GM18873 (cell line): ENCODE measurements around the gene SH3GLB2.
A peak's percentile ranks its signal among the peaks of the same experiment; 100 is the strongest.

Source experiments
- ATAC-seq: cut with Tn5 transposase; IDR thresholded peaks from one replicate; pipeline ENCODE4 v1.9.1; 2021; ENCODE audit warnings: mild to moderate bottlenecking, moderate library complexity, moderate number of reproducible peaks; ENCODE audit not compliant: unreplicated experiment, low FRiP score

SH3GLB2 gene

DNA sequence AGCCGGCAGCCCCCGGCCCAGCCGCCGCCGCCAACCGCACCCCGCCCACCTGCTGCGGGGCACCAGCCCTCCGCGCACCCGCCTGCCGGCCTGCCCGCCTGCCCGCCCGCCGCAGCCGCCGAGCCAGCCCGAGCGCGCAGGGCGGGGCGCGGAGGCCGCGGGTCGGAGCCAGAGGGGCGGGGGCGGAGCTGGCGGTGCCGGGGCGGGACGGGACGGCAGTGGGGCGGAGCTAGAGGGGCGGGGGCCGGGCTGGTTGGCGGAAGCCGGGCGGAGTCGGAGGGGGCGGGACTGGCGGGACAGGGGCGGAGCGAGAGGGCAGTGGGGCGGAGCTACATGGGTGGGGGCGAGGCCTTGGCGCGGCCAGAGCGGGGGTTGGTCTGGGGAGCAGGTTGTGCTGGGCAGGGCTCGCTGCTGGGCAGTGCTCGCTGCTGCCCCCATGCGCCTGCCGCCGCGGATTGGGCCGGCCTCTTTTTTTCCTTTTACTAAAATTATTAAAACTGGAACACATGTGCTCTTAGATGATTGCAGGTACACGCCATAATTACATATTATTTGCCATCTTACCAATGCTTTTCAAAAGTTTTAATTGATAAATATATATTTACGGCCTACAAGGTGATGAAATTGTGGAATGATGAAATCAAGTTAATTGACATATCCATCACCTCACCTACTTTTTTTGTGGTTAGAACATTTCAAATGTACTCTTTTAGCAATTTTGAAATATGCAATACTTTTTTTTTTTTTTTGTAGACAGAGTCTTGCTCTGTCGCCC lies at the start of gene SH3GLB2:
Gene SH3GLB2 (minus strand): TSS at position 140 of the 775 bp plus-strand sequence. CDS start 177 bp downstream, outside the sequence.
- peak; percentile 42 for ATAC-seq

DNA sequence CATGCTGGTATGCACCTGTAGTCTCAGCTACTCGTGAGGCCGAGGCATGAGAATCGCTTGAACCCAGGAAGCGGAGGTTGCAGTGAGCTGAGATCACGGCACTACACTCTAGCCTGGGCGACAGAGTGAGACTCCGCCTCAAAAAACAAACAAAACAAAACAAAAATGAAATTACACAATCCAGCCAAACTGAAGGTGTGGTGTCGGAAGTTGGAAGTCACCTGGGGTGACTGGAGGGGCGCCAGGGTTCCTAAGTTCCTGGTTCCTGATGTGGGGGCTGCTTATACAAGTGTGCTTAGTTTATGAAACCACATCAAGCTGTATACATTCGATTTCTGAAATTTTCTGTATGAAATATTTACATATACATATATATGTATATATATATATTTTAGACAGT lies 49.1 kb upstream of the SH3GLB2 start:
- no peak for ATAC-seq

DNA sequence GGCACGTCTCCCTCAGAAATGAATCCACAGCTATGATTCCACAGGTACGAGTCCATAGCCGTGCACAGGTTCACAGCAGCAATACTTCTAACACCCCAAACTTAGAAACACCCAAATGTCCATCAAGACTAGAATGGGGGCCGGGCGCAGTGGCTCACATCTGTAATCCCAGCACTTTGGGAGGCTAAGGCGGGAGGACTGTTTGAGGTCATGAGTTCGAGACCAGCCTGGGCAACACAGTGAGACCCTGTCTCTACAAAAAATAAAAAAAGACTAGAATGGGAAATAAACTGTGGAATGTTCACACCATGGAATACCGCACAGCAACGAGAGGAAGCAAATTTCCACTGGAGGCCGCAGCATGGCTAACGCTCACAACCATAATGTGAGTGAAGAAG lies 48.5 kb upstream of the SH3GLB2 start:
- ATAC-seq, result no peak

DNA sequence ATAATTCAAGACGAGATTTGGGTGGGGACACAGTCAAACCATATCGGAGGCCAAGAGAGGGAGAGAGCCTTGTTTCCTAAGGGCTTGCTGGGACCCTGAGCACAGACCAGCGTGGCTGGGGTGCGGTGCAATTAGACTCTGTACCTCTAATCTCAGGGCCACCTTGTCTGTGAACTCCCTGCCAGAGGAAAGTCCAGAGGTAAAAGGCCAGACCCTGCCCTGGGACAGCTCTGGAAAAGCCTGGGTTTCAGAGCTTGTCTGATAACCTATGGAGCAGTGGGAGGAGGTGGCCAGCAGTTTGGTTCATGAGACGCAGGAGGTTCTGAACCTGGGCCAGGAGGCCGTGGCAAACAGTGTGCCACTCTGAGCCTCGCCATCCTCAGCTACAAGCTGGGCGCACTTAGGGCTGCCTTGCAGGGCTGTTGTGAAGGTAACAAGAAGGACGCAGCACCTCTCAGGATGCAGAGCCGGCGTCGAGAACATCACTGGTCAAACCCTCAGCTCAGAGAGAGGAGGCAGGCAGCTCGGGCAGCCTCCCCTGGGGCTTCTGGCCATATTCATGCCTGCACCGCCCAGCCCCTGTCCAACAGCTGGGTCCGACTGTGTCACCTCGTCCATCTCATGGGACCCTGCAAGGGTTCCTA lies 48.0 kb upstream of the SH3GLB2 start:
- ATAC-seq, result no peak

DNA sequence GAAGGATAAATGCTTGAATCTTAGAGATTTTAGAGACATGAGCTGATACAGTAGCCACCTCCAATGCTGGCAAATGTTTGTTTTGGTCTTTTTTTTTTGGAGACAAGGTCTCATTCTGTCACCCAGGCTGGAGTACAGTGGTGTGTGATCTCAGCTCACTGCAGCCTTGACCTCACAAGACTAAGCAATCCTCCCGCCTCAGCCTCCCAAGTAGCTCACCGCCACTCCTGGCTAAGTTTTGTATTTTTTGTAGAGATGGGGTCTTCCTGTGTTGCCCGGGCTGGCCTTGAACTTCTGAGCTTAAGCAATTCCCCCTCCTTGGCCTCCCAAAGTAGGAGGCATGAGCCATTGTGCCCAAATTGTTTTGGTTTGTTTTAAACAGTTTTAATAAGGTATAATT lies 46.0 kb upstream of the SH3GLB2 start:
- ATAC-seq, result no peak

DNA sequence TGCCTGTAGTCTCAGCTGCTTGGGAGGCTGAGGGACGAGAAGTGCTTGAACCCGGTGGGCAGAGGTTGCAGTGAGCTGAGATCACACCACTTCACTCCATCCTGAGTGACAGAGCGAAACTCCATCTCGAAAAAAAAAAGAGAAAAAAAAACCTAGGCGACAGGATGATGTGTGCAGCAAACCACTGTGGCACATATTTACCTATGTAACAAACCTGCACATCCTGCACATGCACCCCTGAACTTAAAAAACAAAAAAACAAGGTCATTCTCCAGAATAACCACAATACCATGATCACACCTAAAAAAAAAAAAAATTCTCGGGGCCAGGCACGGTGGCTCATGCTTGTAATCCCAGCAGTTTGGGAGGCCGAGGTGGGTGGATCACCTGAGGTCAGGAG lies 45.3 kb upstream of the SH3GLB2 start:
- ATAC-seq, result no peak

DNA sequence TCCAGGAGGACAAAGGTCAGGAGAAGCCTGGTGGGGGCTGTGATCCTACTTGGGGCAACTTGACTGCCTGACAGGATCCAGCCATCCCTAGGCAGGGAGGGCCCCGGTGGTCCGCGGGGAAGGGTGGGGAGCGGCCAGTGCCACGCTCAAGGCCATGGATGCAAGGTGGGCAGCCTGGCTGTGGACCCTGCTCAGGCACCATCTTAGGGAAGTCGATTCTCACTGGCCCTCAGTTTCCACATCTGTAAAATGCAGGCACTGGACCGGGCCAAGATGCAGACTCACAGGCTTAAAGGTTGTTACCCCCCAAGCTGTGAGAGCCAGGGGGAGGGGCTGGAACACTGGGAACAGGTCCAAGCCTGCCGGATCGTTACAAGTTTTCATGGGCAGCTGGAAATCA lies 44.0 kb upstream of the SH3GLB2 start:
- no peak for ATAC-seq

DNA sequence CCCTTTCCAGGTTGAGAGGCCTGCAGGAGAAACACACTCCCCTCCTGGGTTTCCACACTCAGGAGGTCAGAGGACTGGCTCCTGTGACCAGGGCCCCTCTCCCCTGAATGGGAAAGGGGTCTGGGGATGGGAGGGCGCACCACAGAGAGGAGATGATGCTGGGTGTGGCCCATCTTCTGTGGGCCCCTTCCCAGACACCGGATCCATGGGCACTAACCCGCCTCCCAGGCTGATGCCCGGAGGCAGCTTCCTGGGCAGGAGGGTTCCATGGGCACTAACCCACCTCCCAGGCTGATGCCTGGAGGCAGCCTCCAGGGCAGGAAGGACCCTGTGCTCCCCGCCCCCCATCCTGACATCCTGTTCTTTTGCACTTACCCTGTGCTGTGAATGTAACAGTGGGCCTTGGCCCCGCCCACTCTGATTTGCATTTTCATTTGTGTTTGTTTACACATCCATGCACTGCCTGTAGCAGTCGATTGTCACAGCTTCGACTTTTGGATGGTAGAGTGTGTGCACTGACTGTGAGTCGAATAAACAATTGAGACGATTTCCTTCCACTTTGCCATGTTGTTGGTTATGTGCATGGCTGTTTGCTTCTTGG lies 43.5 kb upstream of the SH3GLB2 start:
- ATAC-seq, result no peak

DNA sequence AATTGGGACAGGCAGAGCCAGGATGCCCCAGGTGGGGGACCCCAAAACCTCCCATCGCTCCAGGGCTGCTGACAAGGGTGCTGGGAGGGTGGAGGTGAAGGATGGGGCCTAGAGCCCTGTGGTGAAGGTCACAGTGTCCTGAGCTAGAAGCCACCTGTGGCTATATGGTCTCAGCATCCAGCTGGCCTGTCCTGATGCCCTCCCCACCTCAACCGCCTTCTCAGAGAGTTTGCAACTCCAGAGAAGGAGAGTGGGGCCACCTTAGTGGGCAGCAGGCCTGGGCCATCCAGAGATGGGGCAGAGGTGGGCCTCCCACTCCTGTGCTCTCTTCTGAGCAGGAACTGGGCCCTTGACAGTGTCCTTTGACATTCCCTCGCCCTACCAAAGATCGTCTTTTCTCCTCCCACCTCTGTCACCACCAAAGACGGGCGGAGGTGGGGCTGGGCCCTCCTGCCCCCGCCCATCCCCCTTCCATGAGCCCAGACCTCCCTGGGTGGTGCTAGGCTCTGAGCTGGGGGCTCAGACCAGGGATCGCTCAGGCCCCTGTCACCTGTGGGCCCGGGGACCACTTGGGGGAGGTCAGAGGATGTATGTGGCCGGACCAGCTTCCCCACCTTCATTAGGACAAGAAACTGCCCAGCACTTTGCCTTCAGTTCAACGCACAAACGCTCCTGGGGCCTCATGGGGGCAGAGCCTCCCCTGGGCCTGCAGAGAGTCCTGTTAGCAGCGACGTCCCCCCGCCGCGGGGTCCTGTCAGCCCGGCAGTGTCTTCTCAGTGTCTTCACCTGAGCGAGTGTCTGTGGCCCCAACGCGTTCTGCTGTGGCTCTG lies 42.8 kb upstream of the SH3GLB2 start:
- no peak for ATAC-seq

DNA sequence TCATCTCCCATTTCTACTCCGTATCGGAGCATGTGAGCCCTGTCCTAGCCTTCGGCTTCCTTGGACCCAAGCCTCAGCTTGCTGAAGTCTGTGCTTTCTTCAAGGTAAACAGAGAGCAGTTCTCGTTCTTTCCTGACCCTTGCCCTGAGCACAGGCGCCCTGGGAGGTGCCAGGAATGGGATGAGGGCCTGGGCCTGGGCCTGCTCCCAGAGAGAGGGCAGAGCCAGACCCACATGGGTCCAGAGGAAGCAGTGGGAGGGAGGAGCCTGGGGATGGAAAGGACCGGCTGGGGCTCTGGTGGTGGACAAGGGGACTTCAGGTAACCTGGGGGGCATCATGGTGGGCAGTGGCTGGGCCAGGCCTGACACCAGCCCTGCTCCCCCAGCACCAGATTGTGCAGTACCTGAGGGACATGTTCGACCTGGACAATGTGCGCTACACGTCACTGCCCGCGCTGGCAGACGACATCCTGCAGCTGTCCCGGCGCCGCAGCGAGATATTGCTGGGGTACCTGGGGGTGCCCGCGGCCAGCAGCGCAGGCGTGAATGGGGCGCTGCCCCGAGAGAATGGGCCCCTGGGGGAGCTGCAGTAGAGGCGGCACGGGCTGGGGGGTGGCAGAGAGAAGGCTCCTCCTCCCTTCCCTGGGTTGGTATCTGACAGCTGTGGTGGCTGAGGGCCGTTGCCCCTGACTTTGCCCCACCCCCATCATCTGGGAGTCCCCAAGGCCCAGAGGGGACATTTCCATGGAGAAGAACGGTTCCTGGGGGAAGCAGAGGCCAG lies 41.9 kb upstream of the SH3GLB2 start:
- ATAC-seq, result no peak

DNA sequence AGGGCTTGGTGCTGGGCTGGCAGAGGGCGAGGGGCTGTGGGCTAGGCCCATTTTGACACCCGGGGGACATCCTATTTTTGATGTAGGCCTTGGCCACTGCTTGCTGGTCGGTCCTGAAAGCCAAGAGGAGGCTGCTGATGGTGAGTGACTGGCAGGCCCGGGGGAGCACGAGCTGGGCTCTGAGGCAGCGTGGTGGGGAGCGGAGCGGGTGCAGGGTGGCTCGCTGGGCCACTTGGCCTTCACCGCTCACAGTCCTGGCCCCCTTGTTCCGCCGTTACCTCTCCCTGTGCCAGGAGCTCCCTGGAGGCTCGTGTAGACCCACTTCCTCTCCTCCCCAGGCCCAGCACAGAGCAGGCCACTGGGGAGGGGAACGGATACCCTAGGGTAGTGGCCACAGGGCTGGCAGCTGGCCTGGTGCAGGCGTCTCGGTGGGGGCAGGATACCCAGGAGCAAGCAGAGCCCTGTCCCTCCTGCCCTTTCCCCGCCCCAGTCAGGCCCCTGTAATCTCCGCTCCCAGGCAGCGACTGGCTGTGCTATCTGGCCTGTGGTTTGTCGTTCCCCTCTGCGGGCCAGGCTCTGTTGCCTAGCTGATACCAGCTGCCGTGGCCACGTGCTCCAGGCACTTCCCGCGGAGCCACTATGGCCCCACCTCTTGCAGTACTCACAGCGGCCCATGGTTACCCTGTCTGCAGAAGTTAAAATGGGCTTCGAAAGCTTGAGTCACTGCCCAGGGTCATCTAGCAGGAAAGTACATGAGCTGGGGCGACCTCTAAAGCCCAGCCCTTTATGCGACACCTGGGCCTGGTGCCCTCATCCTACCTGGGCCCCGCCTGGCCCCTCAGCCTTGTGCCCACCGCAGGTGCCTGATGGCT lies 41.1 kb upstream of the SH3GLB2 start:
- ATAC-seq, result no peak

DNA sequence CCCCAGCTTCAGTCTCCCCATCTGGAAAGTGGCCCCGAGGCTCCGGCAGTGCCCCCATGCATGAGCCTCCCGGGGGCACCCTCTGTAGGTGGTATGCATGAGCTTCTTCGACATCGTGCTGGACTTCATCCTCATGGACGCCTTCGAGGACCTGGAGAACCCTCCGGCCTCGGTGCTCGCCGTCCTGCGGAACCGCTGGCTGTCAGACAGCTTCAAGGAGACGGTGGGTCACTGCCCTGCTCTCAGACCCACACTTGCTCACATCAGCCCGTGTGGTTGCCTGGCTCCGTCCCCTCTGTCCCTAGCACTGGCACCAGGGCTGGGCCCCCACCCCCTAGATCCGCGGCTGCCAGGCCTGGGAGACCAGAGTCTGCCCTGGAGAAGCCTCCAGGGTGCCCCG lies 40.0 kb upstream of the SH3GLB2 start:
- ATAC-seq, result no peak

DNA sequence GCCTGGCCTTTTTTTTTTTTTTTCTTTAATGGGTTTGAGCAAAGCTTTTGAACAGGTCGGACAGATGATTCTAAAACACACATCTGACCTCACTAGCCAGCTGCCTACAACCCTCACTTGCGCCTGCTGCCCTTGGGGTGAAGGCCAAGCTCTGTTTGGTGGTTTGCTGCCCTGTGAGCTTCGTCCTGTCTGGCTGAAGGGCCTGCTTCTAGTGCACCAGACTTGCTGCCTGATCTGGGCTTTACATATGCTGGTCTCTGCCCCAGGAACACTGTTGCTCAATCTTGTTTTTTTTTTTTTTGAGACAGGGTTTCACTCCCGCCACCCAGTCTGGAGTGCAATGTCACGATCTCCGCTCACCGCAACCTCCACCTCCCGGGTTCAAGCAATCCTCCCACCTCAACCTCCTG lies 36.4 kb upstream of the SH3GLB2 start:
- no peak for ATAC-seq

DNA sequence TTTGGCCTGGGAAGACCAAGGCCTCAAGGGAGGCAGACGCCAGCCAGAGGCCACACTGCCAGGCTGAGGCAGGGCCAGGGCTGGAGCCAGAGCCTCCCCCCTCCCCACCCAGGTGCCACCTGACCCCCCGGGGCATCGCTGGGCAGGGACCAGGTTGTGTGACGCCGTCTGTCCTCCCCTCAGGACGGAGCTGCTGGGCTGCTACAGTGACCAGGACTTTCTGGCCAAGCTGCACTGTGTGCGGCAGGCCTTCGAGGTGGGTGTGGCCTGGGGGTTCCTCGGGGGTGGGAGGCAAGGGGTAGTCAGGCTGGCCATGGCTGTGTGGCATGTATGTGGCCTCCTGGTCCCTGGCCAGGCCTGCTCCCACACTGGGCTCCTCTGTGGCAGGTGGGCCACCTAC lies 34.9 kb upstream of the SH3GLB2 start:
- no peak for ATAC-seq

DNA sequence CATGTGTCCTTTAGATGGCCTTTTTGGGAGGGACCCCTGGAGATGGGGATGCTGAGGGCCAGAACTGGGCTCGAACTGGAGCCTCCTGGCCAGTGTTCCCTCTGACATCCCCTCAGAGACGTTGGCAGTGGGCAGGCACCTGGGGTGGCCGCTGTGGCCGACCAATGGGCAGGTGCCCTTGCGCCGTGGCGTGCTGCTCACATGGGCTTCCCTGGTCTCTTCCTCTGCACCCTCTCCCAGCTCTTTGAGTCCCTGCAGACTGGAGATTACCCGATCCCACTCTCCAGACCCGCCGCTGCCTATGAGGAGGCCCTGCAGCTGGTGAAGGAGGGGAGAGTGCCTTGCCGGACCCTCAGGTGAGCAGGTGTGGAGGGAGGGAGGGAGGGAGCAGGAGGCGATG lies 32.9 kb upstream of the SH3GLB2 start:
- no peak for ATAC-seq

DNA sequence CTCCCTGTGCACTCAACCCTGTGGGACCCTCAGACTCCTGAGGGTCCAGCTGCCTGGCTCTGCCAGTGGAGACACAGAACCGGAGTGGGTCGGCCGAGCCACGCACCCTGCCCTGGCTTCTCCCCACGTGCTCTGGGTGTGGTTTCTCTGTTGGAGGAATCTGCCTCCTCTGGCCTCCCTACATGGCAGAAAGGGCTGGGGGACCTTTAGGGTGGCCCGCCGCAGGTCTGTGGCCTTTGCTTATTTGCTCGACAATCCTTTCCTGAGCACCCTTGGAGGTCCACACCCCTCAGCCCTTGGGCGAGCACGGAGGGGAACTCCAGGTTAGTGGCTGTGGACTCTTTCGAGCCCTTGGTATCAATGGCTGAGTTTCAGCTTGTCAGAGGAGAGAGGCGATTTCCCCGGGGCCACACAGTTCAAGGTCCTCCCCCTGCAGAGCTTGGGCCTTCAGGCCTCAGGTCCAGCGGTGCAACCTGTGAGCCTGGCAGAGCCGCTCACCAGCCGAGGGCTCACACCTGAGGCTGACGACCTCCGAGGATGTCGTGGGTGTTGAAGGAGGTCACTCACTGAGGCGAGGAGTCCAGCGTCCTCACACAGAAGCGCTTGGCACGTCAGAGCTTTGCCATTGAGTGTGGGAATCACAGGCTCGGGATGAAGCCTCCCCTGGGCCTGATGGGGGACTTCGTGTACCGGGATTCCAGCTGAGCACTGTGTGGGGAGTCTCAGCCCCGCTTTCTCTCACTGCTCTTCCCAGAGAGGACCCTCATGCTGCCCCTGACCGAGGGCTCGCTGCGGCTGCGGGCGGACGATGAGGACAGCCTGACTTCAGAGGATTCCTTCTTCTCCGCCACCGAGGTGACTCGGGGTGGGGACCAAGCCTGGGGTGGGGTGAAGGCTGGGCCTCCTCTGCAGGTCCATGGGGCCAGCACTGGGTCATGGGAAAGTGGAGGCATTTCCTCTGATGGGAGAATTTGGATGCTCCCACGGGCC lies 32.0 kb upstream of the SH3GLB2 start:
- no peak for ATAC-seq

DNA sequence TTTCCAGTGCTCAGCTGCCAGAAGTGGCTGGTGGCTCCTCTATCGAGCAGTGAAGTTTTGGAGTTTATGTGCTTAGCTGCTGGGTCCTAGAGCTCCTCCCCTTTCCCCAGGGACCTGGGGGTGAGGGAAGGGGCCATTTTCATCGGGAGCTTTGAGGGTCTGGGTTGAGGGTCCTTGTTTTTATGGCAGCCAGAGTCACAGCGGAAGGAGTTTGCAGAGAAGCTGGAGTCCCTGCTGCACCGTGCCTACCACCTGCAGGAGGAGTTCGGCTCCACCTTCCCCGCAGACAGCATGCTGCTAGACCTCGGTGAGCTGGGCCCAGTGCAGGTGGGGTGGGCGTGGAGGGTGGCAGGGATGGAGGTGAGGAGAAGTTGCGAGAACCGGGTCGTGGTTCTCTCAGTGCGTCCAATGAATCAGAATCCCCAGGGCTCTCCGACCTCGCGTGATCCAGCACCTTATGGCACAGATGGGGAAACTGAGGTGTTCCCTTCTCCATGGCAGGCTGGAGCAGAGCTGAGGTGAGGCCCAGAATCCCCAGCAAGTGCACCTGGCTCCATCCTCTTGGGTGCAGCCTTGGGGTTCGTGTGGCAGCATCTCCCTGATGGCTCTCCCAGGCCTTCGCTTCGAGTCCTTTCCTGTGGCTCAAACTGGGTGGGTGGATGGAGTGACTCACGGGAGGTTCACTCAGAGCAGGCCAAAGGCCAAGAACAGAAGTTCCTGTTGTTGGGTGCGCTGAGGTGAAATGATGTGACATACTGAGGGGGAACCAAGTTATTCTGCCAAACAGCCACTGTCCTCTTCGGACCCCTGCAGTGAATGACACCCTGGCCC lies 31.0 kb upstream of the SH3GLB2 start:
- ATAC-seq, result no peak
